GM18867 (cell line): ENCODE results near the gene GDAP1L1.

ENCODE experiments used
- ATAC-seq: cut with Tn5 transposase; IDR thresholded peaks from one replicate; pipeline ENCODE4 v1.9.1; 2021; ENCODE audit warnings: mild to moderate bottlenecking, moderate library complexity; ENCODE audit not compliant: unreplicated experiment

GDAP1L1 gene

GRCh38 chr20:44247131-44247571, at the start of gene GDAP1L1:
Gene GDAP1L1, plus strand, starts transcription at chr20:44247308. Its CDS starts 27 bp downstream, at chr20:44247335.
- no peak for ATAC-seq

- no peak for ATAC-seq
These were observed 48.2 kb upstream of the GDAP1L1 start for GRCh38 chr20:44198872-44199271.

GRCh38 chr20:44199877-44200276, 47.2 kb upstream of the GDAP1L1 start:
- ATAC-seq = no peak

- no peak for ATAC-seq
These were observed 46.7 kb upstream of the GDAP1L1 start for GRCh38 chr20:44200371-44200770.

GRCh38 chr20:44200983-44201382, 46.1 kb upstream of the GDAP1L1 start:
- ATAC-seq = no peak

- ATAC-seq = no peak
These were observed 43.9 kb upstream of the GDAP1L1 start for GRCh38 chr20:44203161-44203560.

DNA sequence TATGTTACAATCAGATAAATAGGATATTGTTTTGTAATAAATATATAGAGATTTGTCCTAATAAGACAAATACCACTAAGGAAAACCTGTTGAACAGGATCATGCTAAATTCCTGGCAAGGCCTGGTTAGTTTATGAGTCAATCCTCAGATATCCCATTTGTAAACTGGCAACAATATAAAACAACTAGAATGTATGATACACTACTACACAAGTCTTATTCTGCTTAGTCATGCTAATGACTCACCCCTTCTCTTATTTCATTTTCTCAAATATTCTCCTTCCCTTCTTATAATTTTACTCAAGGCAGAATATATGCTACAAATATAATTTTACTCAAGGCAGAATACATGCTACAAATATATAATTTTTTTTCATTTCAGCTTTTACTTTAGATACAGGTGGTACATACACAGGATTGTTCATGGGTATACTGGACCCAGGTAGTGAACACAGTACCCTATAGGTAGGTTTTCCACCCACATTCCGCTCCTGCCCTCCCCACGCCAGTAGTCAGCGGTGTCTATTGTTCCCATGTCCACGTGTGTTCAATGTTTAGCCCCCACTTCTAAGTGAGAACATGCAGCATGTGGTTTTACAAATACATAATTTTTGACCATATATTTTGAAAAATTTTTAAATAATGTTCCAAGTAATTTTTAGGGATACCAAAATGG, 42.8 kb upstream of the GDAP1L1 start:
- ATAC-seq = no peak

DNA sequence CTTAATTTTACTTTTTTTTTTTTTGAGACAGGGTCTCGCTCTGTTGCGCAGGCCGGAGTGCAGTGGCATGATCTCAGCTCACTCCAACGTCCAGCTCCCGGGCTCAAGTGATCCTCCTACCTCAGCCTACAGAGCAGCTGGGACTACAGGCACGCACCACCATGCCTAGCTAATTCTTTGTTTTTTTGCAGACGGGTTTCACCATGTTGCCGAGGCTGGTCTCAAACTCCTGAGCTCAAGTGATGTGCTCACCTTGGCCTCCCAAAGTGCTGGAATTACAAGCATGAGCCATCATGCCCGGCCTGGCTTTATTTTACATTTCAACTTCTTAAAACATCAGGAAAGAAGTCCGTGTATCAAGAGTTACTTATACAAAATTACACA, 42.3 kb upstream of the GDAP1L1 start:
- no peak for ATAC-seq

DNA sequence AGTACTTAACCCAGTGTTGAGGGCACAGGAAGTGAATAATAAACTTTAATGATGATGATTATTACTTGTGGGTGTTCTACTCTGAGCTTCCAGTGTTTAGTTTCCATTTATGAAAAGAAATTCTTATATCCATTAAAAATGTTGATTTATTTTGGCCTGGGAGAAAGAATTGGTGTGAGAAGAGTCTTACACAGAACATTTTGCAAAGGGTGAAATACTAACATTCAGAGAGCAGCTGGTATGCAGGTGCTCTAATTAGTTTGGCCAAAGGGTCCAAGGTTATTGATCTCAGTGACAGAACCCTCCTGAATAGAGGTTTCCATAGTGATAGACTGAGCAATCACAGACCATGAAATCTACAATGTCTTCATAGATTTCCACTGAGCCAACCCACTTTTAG, 41.0 kb upstream of the GDAP1L1 start:
- no peak for ATAC-seq

DNA sequence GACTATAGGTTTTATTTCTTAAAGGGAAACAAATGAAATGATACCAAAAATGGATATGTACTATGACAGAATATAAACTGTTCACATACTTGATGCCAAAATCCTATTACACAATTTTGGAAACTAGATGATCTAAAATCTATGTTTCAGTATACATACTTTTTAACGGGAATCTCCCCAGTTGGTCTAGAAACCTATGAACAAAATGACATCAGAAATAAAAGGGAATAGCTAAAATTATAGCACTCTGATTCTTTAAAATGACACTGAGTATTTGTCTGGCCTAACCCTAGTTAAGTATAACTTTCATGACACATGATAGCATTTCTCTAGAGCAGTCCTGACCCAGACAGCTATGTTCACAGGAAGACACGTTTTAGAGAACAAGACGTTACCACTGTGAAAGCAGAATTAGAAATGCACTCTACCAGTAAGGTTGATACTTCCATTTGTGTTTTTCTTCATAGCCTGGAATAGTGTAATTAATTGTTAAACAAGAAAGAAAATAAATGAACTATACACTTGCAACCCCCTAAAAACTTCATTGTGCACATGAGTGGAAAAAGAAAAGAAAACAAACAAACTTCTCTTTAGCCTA, 39.9 kb upstream of the GDAP1L1 start:
- no peak for ATAC-seq

DNA sequence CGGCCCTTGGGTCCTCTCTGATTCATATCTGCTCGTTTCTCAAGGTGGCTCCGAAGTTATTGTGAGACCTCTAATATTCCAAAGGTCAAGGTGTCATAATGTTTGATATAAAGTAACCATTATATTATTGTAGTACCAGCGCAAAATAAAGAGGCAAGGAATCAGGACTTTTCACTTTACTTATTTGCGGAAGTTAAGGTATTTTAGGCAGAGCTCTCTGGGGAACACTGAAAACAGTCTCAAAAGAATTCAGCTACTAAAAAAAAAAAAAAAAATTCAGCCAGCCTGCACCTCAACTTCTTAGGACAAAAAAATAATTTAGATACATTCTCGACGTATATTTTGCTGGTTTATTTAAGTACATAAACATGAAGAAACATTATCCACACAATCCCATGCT, 38.9 kb upstream of the GDAP1L1 start:
- ATAC-seq = no peak

- no peak for ATAC-seq
These were observed 38.3 kb upstream of the GDAP1L1 start for GRCh38 chr20:44208770-44209169.

DNA sequence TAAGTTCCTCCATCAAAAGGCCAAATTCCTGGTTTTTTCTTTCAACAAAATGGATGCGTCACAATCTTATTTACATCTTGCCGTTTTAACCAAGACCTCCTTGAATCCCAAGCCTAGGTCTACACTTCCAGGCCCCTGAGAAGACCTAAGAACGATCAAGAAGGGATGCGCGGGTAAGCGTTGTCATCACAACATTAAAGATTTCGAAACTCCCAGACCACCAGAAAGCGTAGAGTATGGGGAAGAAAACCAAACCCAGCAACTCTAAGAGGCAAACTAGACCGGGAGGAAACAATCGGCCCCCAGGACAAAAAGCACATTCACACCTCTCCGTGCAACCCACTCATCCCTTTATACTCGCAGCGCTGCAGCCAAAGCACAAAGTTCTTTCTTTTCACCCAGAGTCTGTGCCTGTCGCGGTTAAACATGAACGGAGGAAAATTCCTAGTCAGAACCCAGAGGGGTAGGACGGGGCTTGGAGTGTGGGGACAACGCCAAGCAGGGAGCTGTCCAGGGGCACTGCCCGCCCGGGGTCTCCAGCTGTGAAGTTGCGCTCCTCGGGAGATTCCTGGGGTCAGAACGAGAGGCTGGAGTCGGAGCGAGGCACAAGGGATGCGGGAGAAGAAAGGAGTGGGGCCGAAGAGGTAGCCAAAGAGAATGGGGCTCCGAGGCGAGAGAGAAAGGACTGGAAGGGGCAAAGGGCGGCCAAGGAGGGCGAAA, 37.3 kb upstream of the GDAP1L1 start:
- peak; percentile 5 for ATAC-seq

- ATAC-seq = peak; percentile 84
These were observed 36.5 kb upstream of the GDAP1L1 start, which contains the start of gene OSER1 for GRCh38 chr20:44210406-44211176. Gene OSER1, minus strand, starts transcription at chr20:44210771. Its CDS starts 3,814 bp downstream, at chr20:44206957.

- peak; percentile 10 for ATAC-seq
These were observed 35.7 kb upstream of the GDAP1L1 start for GRCh38 chr20:44211177-44212039.

DNA sequence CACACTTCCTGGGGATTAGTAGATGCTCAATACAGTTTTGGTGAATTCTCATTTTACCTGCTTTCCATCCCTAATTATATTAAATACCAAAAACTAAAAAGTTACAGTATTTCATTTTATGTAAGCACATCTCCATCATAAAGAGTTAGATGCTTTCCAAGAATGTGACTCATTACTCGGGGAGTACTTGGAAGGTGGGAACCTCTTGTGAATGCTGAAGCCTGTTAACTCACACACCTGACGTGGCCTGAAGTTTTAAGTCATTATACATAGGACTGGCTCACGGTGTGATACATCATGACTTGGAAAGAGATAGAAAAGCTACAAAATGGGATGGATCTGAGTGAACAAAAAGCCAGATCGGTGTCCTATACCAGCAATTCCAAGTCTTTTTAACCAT, 34.3 kb upstream of the GDAP1L1 start:
- ATAC-seq = no peak

DNA sequence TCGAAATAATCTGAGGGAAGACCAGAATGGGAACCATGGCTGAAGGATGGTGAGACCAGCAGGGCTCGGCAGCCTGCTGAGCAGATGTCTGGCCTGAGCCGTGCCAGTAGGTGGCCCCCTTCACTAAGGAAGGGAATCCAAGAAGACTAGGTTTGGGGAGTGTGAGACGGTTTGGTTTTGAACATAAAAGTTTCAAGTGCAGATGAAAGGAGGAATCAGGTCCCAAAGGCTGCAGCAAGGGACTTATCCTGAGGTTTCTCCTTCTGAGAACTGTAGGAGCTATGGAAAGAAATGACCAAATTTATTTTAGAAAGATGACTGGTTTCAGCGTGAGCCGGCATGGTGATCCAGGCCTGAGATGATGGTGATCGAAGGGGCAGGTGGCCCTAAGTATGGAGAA, 32.0 kb upstream of the GDAP1L1 start:
- ATAC-seq = no peak

DNA sequence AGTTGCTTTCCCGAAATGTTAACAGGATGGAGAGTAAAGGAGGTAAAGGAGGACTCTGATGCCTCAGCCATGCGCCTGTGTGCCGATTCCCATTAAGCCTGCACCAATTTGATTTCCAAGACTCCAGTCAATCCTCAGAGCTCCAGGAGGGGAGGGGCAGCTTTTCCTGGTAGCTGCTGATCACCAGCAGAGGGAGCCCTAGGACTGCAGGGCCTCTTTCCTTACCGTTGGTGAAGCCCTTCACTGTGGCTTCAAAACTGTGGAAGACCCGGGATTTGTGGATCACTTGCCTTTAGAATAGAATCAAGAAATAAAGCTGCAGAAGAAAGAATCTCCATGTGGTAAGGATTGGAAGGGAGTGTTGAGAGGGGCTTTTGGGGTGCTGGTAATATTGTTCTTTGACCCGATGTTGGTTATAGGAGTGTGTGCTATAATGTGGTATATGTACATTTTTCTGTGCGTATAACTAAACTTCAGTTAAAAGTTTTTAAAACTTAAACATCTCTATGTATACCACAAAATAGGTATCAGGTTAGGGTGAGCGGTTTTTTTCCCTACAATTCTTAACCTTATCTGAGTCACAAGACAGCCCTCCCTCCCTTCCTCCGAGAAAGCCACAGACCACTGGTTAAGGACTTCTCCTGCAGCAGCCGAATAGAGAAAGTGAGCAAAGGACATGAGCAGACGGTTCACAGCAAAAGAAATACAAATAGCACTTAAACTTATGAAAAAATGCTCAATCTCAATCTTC, 29.6 kb upstream of the GDAP1L1 start:
- ATAC-seq = no peak

DNA sequence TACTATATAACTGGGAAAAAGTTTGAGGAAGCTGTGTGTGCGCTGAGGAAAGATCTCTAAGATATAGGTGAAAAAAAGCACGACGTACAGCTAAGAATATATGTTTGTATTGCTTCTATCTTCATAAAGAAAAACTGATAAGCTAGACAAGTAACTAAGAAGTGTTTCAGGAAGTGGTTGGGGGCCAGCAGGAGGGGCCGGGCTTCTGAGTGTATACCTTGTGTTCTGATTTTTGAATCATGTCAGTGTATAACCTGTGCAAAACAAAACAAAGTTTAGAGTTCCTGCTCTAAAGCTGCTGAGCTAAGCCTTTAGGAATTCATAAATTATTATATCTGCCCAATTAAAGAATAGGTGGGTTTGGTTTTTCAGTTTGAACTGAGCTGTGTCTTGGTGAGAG, 28.7 kb upstream of the GDAP1L1 start:
- no peak for ATAC-seq
